GM23248 (cell line): Measurements from ENCODE around the gene RNF157.

Experiments used
- EZH2 ChIP-seq: fragments of 200-600 bp; sonication (generic); IDR thresholded peaks from 2 replicates; pipeline ENCODE4 v1.6.1; 2018; ENCODE audit warnings: antibody characterized with exemption, mild to moderate bottlenecking; ENCODE audit not compliant: insufficient read depth, poor library complexity, severe bottlenecking
- EZH2phosphoT487 ChIP-seq: fragments of 200-600 bp; sonication (generic); IDR thresholded peaks from 2 replicates; pipeline ENCODE4 v1.6.1; 2018; ENCODE audit warnings: antibody characterized with exemption, moderate library complexity, mild to moderate bottlenecking, low read depth; ENCODE audit not compliant: insufficient read depth

- no peak for TF ChIP-seq EZH2
- no peak for TF ChIP-seq EZH2phosphoT487
These were observed 98.2 kb downstream of the RNF157 start for GRCh38 chr17:76142039-76142584.
